Measurements from ENCODE around the gene CCDC142.
A peak's percentile ranks its signal among the peaks of the same experiment; 100 is the strongest.
"Not testable (repeated sequence)": the region's sequence is repeated elsewhere in the genome, so short reads cannot be mapped to it uniquely, and the experiment has no call there.

The CCDC142 gene

DNA sequence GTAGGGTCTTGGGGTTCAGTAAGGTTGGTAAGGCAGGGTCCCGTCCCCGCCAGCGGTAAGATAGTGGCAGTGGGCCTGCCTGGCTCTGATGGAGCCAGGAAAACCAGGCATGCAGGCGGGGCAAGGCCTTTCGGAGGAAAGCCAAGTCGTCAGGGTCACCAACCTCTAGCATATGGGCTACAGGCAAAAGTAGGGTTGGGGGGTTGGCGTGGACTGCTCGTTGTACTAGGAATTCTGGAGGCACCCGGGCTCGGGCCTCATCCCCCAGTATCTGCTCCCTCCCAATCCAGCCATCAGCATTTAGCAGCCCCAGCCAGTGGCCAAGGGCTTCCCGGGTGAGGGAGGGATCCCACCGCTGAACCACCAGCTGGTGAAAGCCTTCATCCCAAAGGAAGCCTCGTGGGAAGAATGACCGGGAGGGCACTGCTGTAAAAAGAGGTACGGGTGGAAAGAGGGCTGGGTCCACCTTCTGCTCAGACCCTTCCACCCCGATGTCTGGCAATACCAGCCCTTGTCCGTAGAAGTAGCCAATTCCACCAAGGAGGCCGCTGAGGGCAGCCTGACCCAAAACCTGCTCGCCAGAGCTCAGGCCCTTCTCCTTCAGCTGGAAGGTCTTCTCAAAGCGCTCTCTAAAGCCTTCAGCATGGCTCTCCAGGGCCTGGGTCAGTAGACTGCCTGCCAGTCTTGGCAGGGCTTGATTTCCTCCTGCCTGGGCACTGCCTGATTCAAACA is 20.6 kb downstream of the CCDC142 start:
- no peak for DNase-seq

- no peak for DNase-seq
Measured at GRCh38 chr2:74461187-74462053, 21.4 kb downstream of the CCDC142 start.

GRCh38 chr2:74460187-74460586 is 22.6 kb downstream of the CCDC142 start:
- not testable (repeated sequence) for DNase-seq

DNA sequence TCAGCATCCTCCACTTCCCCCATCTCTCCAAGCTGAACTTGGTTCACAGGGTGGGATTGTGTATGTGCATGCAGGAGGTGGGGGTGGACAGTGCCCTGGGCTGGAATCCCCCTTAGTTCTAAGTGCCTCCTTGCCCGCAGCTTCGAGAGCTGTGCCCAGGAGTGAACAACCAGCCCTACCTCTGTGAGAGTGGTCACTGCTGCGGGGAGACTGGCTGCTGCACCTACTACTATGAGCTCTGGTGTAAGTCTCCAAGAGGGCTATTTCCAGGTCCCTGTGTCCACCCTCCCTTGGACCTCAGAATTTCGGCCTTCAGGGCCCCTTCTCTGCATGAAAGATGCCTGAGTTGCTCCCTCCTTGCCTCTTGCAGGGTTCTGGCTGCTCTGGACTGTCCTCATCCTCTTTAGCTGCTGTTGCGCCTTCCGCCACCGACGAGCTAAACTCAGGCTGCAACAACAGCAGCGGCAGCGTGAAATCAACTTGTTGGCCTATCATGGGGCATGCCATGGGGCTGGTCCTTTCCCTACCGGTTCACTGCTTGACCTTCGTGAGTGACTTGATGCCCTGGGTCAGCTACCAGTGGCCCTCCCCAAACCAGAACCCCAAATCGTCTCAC is 23.2 kb downstream of the CCDC142 start:
- not testable (repeated sequence) for DNase-seq

GRCh38 chr2:74458938-74459363 is 23.8 kb downstream of the CCDC142 start:
- no peak for DNase-seq

- DNase-seq: peak; percentile 98
Measured at GRCh38 chr2:74458132-74458937, 24.5 kb downstream of the CCDC142 start, which contains the start of gene WBP1. WBP1 (plus strand) TSS chr2:74458438; CDS start chr2:74458603, 165 bp downstream.

DNA sequence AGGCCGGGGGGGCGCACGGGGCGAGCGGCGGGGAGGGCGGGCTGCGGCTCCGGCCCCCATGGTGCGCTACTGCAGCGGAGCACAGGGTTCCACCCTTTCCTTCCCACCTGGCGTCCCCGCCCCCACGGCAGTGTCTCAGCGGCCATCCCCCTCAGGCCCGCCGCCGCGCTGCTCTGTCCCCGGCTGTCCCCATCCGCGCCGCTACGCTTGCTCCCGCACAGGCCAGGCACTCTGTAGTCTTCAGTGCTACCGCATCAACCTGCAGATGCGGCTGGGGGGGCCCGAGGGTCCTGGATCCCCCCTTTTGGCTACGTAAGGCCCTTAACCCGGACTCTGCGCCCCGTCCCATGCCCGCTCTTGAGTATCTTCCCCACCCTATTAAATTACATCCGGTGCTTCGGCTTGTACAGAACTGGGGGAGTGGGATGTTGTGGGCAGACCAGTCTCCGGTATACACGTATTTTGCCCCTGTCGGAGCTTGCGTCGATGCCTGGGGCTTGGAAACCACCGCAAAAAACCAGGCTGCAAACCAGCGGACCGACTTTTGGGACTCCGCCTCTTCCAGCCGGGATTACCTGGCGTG is 25.2 kb downstream of the CCDC142 start:
- DNase-seq: no peak

- no peak for DNase-seq
Measured at GRCh38 chr2:74457129-74457548, 25.7 kb downstream of the CCDC142 start.

- DNase-seq: peak; percentile 81
Measured at GRCh38 chr2:74454654-74455511, 27.9 kb downstream of the CCDC142 start, which contains the start of gene INO80B. INO80B (plus strand) TSS chr2:74455087; CDS start chr2:74455117, 30 bp downstream.

DNA sequence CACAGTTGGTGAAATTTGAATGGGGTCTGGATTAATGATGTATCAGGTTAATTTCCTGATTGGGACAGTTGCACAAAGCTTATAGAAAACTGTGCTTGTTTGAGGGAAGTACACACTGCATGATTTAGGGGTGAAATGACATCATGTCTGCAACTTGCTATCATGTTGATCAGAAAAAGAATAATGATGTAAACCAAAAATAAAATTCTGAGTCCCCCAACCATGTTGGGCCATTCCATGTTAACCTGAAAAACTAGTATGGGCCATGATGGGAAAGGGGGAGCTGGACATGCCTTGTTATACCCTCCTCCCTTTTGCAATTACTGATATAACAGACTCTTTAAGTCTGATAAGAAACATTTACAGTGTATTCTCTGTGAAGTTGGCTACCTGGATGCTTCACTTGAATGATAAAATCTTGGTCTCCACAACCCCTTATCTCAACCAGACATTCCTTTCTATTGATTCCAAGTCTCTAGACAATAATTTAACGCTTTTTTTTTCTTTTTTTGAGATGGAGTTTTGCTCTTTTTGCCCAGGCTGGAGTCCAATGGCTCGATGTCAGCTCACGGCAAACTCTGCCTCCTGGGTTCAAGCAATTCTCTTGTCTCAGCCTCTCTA is 32.1 kb downstream of the CCDC142 start:
- DNase-seq: no peak

DNA sequence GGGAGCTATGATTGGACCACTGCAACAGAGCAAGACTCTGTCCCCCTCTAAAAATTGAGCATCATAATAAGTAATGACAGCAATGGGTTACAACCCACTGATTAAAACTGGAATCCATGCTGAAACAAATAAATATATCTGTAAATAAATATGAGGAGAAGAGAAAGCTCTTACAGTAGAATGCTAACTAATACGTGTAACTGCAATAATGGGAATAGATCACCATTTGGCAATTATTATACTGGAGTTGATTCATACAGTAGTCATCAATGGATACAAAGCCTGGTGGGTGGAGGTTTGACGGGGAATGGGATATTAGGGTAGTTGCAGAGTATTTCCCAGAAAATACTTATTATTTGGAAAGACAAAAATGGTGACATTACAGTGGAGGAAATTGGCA is 34.0 kb downstream of the CCDC142 start:
- DNase-seq: no peak

DNA sequence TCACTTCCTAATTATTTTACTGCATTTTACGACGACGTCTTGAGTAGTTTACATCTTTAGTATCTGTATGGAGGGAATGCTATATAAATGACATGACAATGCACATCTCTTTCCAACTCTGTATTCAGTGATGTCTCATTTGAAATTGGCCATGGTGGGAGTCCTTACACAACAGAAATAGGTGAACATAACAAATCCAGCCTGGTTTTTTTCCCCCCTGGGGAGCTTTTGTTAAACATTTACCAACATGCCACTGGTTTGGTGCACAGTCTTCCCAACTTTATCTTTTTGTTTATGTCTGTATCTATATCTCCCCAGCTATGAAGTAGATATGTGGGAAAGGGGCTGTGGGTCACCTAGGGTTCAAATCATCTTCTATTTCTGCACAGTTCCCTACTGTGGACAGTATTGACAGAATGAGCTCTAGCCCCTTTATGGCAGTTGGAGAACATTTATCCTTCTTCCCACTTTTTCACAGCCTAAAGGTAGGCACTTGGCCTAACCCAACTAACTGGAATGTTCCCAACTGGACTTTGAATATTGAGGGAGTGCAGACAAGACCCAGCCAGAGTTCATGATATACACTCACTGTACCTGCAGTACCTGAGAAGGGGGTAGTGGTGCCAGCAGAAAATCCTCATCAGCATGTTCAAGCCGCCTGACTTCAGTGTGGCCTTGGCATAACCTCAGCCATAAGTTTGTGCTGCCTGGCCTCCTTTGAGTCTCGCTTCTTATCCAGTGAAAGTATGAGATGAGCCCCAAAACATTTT is 35.4 kb downstream of the CCDC142 start:
- no peak for DNase-seq

GRCh38 chr2:74444498-74445318 is 38.1 kb downstream of the CCDC142 start:
- no peak for DNase-seq

GRCh38 chr2:74442483-74443297 is 40.1 kb downstream of the CCDC142 start:
- DNase-seq: not testable (repeated sequence)

DNA sequence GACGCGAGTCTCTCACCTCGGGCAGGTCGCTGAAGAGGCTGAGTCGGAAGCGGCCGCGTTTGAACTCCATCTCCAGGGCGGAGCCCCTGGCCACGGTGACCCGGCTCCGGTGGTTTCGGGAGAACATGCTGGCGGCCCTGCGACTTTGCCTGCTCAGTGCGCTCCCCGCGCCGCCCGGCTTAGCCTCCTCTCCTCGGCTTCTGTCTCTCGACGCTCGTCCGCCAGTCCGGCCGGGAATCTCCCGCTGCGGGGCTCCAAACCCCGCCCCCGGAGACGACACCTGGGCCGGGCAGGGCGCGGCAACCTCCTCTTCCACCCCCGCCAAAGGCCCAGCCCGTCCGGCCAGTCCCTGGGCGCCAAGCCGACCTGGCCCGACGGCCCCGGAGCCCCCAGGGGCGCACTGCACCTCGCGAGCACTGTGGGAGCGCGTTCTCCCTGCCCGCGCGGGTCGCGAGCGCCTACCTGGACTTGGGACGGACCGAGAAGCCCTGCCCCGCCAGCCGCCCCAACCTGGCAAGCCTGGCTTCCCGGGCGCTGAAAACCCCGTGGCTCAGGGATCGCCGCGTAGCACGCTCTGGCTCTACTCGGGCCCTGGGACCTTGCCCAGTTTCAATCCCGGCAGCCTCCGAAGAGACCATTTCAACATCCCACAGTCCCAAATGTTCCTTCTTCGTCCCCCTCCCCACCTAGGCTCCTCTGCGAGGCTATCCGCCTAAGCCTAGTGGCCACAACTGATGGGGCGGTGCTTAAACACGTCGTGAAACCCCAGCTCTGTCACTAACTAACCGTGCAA is 40.9 kb downstream of the CCDC142 start, which contains the start of gene RTKN:
RTKN (minus strand) TSS at position 248 of the 793 bp plus-strand sequence; CDS start at position 127, 121 bp downstream.
- DNase-seq: no peak

DNA sequence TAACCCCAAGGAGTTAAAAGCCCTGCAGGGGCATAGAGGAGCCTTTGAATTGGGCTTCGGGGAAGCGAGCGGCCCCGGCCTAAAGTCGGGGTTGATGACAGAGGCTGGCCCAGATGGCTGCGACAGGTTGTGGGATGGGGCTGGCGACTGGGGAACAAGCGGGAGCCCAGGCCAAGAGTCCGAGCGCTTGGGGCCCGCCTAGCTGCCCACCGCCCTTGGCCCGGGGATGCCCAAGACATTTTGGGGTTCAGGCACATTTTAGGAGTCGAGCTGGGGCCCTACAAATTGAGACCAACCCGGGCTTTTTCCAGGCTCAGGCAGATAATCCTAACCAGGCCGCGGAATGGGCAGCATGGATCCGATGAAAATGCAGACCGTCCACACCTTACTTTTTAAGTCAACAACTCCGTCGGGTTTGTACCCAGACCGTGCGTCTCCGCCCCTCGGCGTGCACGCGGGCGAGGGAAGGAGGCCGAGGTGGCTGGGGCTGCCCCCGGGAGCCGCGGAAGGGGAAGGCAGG is 41.6 kb downstream of the CCDC142 start:
- DNase-seq: no peak

All from NCI-H1436 treated with DMSO at 0.1 percent for 48 hours (cell line).